Omental fat pad (tissue), 4 donors: Measurements from ENCODE around the gene SMOC2. TPM values are rescaled to one million over a fixed set of nuclear protein-coding genes. Genes with fewer than 3 reads are reported as not detected.

Experiments used
- ATAC-seq: fragments of 150-250 bp; one replicate; pipeline ENCODE4 v1.9.1; 2016; ENCODE audit warnings: mild to moderate bottlenecking, moderate library complexity; ENCODE audit not compliant: low FRiP score
- DNase-seq: peaks from one replicate; pipeline ENCODE4 v3.0.0-alpha.2; 2019; ENCODE audit warnings: low spot score
- total RNA-seq, 4 donors: library from RNA; depleted of rRNA; stranded (reverse); fragments of >200 nt; gene quantifications; one replicate each; pipeline ENCODE4 v1.1.0, GENCODE V29; 2016
- TF ChIP-seq, protein P1 (sequence below), 3 donors: fragments of 450-650 bp; IDR thresholded peaks; one replicate each; pipeline ENCODE4 v1.5.1; 2016 to 2017; ENCODE audit warnings: antibody characterized with exemption in 3 of 3, mild to moderate bottlenecking in 3 of 3, moderate library complexity in 2 of 3

SMOC2 gene
- total RNA-seq, 4 donors from 2014 or later = 53.1 to 164 (median 102) TPM

DNA sequence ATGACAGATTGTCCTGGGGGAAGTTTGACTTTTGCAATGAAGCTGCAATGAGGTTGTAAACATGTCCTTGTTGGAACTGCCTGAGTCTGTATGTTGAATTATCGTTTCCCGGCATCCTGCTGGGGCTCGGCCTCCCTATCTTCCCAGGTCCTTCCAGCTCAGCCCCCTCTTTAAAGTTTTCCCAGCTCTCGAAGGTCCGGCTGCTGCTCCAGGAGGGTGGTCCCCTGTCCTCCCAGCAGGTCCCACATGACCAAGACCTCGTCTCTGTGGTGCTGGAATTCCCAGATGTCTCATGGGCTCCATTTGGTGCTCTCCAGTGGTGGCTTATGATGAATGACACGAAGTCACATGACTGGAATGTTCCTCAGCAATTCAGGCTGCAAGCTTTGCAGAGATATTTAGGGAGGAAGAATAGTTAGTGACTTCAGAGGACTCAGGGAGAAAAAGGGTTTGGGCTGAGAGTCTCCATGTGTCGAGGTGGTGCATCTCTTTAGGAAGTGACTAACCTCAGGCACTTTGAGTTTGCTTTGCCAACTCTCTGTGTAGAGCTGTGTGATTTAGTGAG, 21.4 kb downstream of the SMOC2 start:
- DNase-seq (no peak), ATAC-seq (no peak)
- TF ChIP-seq, protein P1, sequence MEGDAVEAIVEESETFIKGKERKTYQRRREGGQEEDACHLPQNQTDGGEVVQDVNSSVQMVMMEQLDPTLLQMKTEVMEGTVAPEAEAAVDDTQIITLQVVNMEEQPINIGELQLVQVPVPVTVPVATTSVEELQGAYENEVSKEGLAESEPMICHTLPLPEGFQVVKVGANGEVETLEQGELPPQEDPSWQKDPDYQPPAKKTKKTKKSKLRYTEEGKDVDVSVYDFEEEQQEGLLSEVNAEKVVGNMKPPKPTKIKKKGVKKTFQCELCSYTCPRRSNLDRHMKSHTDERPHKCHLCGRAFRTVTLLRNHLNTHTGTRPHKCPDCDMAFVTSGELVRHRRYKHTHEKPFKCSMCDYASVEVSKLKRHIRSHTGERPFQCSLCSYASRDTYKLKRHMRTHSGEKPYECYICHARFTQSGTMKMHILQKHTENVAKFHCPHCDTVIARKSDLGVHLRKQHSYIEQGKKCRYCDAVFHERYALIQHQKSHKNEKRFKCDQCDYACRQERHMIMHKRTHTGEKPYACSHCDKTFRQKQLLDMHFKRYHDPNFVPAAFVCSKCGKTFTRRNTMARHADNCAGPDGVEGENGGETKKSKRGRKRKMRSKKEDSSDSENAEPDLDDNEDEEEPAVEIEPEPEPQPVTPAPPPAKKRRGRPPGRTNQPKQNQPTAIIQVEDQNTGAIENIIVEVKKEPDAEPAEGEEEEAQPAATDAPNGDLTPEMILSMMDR (IDR thresholded peaks at IDR 0.05) = no peak

DNA sequence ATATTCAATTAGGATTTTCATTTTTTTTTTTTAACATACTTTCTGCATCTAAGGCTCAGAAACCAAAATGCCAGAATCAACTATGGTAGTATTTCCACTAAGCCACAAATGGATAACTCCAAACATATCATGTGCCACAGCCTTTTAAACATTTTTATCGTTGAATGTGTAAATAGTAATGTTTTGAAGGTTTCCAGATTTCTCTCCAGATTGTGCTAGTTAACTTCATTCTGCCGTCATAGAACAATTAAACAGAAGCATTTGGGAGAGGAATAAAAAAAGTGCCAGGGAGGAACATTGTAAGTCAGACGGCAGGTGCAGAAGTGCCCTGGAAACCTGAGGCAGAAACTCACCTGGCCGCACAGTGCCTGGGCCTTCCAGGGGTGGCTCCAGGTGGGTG, 23.6 kb downstream of the SMOC2 start:
- no peak for ATAC-seq

DNA sequence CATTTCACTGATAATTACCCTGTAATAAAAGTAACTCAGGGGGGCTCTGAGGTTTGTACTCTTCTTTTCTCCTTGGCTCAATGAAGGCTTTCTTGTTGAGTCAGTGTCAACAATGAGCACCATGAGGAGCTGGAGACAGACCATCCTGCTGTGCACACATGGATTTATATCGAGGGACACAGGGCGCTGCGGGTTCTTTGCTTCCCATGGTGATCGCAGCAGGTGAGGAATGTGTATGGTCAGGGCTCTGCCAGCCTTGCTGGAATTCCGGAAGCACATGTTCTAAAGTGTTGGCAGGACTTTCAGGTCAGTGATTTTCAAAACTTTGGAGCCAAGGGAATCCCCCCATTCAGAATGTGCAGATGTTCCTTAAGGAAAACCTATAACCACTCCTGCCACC, 27.1 kb downstream of the SMOC2 start:
- TF ChIP-seq, protein P1 (IDR thresholded peaks at IDR 0.05) = no peak
- ATAC-seq (no peak), DNase-seq (no peak)

More for the DNA sequence above, 23.6 kb downstream of the SMOC2 start:
- TF ChIP-seq, protein P1 (IDR thresholded peaks at IDR 0.05) = no peak
- no peak for DNase-seq

DNA sequence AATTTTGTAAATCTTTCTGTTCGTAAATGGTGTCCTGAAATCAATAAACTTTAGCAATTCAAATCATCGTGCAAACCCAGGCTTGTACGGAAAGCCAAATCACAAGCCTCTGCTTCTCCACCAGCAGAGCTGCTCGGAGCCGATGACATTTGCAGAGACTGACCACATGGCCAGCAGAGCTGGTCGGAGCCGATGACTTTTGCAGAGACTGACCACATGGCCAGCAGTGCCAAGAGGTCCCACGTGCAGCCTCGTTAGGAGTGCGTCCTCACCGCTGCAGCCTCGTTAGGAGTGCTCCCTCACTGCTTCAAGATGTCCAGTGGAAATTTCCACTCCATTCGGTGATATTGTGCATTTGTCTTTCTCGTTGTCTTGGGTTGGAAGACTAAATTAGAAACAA, 28.5 kb downstream of the SMOC2 start:
- TF ChIP-seq, protein P1 (IDR thresholded peaks at IDR 0.05) = no peak
- ATAC-seq (peak; percentile 53), DNase-seq (no peak)

DNA sequence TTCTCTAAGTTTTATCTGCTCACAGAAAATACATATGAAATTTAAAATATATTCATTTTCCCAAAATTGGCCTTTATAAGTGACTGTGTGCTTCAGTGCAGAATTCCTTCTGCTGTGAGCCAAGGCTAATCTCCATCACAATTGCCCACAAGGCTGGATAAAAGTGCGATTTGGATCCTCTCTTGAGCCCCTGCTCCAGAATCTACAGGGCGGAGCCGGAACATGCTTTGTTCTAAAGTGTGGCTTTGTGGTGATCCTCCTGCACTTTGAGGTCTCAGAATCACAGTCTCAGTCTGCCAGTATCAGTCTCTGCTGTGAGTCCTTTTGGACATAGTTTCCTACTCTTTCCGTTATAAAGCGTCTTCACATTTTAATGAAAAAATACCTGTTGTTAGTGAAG, 28.9 kb downstream of the SMOC2 start:
- DNase-seq (no peak), ATAC-seq (no peak)
- TF ChIP-seq, protein P1 (IDR thresholded peaks at IDR 0.05) = no peak

DNA sequence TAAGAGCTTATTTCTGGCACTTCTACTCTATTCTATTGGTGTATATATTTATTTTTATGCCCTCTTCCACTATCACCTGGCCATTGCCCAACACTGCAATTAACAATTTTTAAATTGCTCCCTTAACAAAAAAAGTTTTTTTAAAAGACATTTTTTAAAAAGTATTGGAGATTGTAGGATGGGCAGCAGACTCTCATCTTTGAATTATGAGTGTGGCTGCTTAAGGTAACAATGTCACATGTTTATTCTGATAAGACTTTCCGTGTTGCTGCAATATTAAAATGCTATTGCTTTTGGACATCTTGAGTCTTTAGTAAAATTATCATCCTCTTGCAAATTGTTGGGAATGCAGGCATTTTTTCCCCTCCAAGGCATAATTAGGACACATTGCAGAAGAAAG, 31.4 kb downstream of the SMOC2 start:
- no peak for ATAC-seq
- TF ChIP-seq, protein P1 (IDR thresholded peaks at IDR 0.05) = no peak
- no peak for DNase-seq

DNA sequence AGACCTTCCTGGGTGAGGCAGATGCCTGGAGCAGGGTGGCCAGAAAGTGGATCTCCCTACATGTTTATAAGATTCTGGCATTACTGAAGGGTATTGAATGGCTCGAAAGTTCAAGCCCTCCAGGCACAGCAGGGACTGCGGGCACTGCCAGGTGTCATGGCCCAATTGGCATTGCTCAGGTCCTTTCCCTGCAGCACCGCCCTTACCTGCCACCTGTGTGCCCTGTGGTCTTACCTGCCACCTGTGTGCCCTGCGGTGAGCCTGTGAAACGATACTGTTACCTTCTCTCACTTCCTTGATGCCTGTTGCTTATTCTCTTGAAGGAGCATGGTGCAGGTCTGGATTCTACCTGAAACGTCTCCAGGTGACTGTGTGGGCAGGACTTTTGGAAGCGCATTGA, 32.2 kb downstream of the SMOC2 start:
- TF ChIP-seq, protein P1 (IDR thresholded peaks at IDR 0.05) = no peak
- ATAC-seq (no peak), DNase-seq (no peak)
